H9 (cell line): Measurements from ENCODE around the gene MYO7A. TPM values are rescaled to one million over a fixed set of nuclear protein-coding genes. Genes with fewer than 3 reads are reported as not detected.

ENCODE experiments used
- DNase-seq: peaks from one replicate; pipeline ENCODE4 v3.0.0-alpha.2; 2017
- H2AFZ ChIP-seq: one replicate; pipeline ENCODE4 v1.6.1; 2013; ENCODE audit warnings: mild to moderate bottlenecking, low read length, control low read depth, moderate library complexity
- H2AK5ac ChIP-seq: 2 replicates; pipeline ENCODE4 v1.6.1; 2013; ENCODE audit warnings: low read length, control low read depth, mixed read lengths; ENCODE audit not compliant: insufficient read length
- H2BK120ac ChIP-seq: one replicate; pipeline ENCODE4 v1.6.1; 2013; ENCODE audit warnings: low read depth, mild to moderate bottlenecking, low read length, control low read depth, inconsistent platforms; ENCODE audit not compliant: poor library complexity, severe bottlenecking
- H2BK12ac ChIP-seq: 2 replicates; pipeline ENCODE4 v1.6.1; 2013; ENCODE audit warnings: low read length, control low read depth, mixed read lengths, low read depth; ENCODE audit not compliant: insufficient read length
- H2BK15ac ChIP-seq: 2 replicates; pipeline ENCODE4 v1.6.1; 2013; ENCODE audit warnings: low read depth, low read length, control low read depth
- H2BK20ac ChIP-seq: one replicate; pipeline ENCODE4 v1.6.1; 2013; ENCODE audit warnings: low read depth, mild to moderate bottlenecking, low read length, control low read depth, inconsistent platforms; ENCODE audit not compliant: poor library complexity, severe bottlenecking
- H2BK5ac ChIP-seq: 2 replicates; pipeline ENCODE4 v1.6.1; 2013; ENCODE audit warnings: low read length, control low read depth, mixed read lengths; ENCODE audit not compliant: insufficient read length
- H3K14ac ChIP-seq: 2 replicates; pipeline ENCODE4 v1.6.1; 2013; ENCODE audit warnings: low read length, control low read depth; ENCODE audit not compliant: insufficient read depth
- H3K18ac ChIP-seq: 2 replicates; pipeline ENCODE4 v1.6.1; 2013; ENCODE audit warnings: low read depth, mild to moderate bottlenecking, mixed read lengths, low read length, control low read depth; ENCODE audit not compliant: insufficient read length
- H3K23ac ChIP-seq: 2 replicates; pipeline ENCODE4 v1.6.1; 2013; ENCODE audit warnings: low read length, control low read depth, mixed read lengths, low read depth; ENCODE audit not compliant: insufficient read length
- H3K23me2 ChIP-seq: 2 replicates; pipeline ENCODE4 v1.6.1; 2013; ENCODE audit warnings: low read depth, mild to moderate bottlenecking, mixed read lengths, low read length, control low read depth; ENCODE audit not compliant: insufficient read length, poor library complexity, severe bottlenecking
- H3K27ac ChIP-seq: 2 replicates; pipeline ENCODE4 v1.5.1; 2013; ENCODE audit warnings: low read length, control low read depth, mixed read lengths, low read depth; ENCODE audit not compliant: insufficient read length
- H3K27me3 ChIP-seq: 2 replicates; pipeline ENCODE4 v1.6.1; 2013; ENCODE audit warnings: low read length, control low read depth, inconsistent platforms; ENCODE audit not compliant: insufficient read depth
- H3K4ac ChIP-seq: 2 replicates; pipeline ENCODE4 v1.6.1; 2013; ENCODE audit warnings: low read depth, mild to moderate bottlenecking, control low read depth, inconsistent platforms, low read length, moderate library complexity
- H3K4me1 ChIP-seq: 2 replicates; pipeline ENCODE4 v1.6.1; 2013; ENCODE audit warnings: low read length, control low read depth, inconsistent platforms; ENCODE audit not compliant: insufficient read depth
- H3K4me2 ChIP-seq: 2 replicates; pipeline ENCODE4 v1.6.1; 2013; ENCODE audit warnings: low read length, control low read depth, mixed read lengths; ENCODE audit not compliant: insufficient read length, insufficient read depth
- H3K56ac ChIP-seq: 2 replicates; pipeline ENCODE4 v1.6.1; 2013; ENCODE audit warnings: low read depth, mild to moderate bottlenecking, mixed read lengths, low read length, control low read depth; ENCODE audit not compliant: insufficient read length
- H3K79me1 ChIP-seq: 2 replicates; pipeline ENCODE4 v1.6.1; 2013; ENCODE audit warnings: low read depth, mild to moderate bottlenecking, moderate library complexity, low read length, control low read depth, inconsistent platforms; ENCODE audit not compliant: insufficient read depth, poor library complexity, severe bottlenecking
- H3K79me2 ChIP-seq: 2 replicates; pipeline ENCODE4 v1.6.1; 2013; ENCODE audit warnings: low read length, control low read depth, inconsistent platforms; ENCODE audit not compliant: insufficient read depth
- H3K9ac ChIP-seq: 2 replicates; pipeline ENCODE4 v1.6.1; 2013; ENCODE audit warnings: low read length, control low read depth, mixed read lengths; ENCODE audit not compliant: insufficient read length; ENCODE audit errors: extremely low read depth
- H3K9me3 ChIP-seq: one replicate; pipeline ENCODE4 v1.6.1; 2013; ENCODE audit warnings: low read depth, low read length, inconsistent platforms; ENCODE audit not compliant: control insufficient read depth
- H3T11ph ChIP-seq: one replicate; pipeline ENCODE4 v1.6.1; 2013; ENCODE audit warnings: mild to moderate bottlenecking, low read length, control low read depth, inconsistent platforms
- H4K20me1 ChIP-seq: one replicate; pipeline ENCODE4 v1.6.1; 2013; ENCODE audit not compliant: control insufficient read depth, insufficient read length, insufficient read depth
- H4K5ac ChIP-seq: 2 replicates; pipeline ENCODE4 v1.6.1; 2013; ENCODE audit warnings: low read depth, mild to moderate bottlenecking, mixed read lengths, low read length, control low read depth; ENCODE audit not compliant: insufficient read length
- H4K8ac ChIP-seq: replicated peaks from 2 replicates; pipeline ENCODE4 v1.6.1; 2013; ENCODE audit warnings: low read length, control low read depth, mixed read lengths, low read depth; ENCODE audit not compliant: insufficient read length
- H4K91ac ChIP-seq: 2 replicates; pipeline ENCODE4 v1.6.1; 2013; ENCODE audit warnings: low read depth, mild to moderate bottlenecking, moderate library complexity, mixed read lengths, low read length, control low read depth; ENCODE audit not compliant: insufficient read length
- H3K27ac Mint-ChIP-seq, 3 experiments: 2 replicates in 2 of 3; 3 replicates in 1 of 3; pipeline ENCODE4 v1.8.0; 2020 to 2021; ENCODE audit warnings: mixed read lengths in 3 of 3, mild to moderate bottlenecking in 1 of 3, moderate library complexity in 1 of 3
- H3K27me3 Mint-ChIP-seq: 2 replicates; pipeline ENCODE4 v1.8.0; 2021; ENCODE audit warnings: low read depth, mild to moderate bottlenecking, moderate library complexity, mixed read lengths
- H3K36me3 Mint-ChIP-seq, 3 experiments: 2 replicates in 2 of 3; 3 replicates in 1 of 3; pipeline ENCODE4 v1.8.0; 2020 to 2021; ENCODE audit warnings: low read depth in 3 of 3, mixed read lengths in 3 of 3; ENCODE audit not compliant: insufficient read depth in 1 of 3
- H3K4me1 Mint-ChIP-seq, 2 experiments: 2 replicates each; pipeline ENCODE4 v1.8.0; 2020; ENCODE audit warnings: mixed read lengths in 2 of 2
- H3K4me3 Mint-ChIP-seq, 2 experiments: 2 replicates in 1 of 2; 3 replicates in 1 of 2; pipeline ENCODE4 v1.8.0; 2020 to 2021; ENCODE audit warnings: mild to moderate bottlenecking in 2 of 2, mixed read lengths in 2 of 2, moderate library complexity in 1 of 2
- H3K9me3 Mint-ChIP-seq, 2 experiments: 2 replicates in 1 of 2; 3 replicates in 1 of 2; pipeline ENCODE4 v1.8.0; 2020; ENCODE audit warnings: mild to moderate bottlenecking in 2 of 2, mixed read lengths in 2 of 2, moderate library complexity in 1 of 2
- CTCF ChIP-seq: fragments of 200-600 bp; sonication (generic); conservative IDR thresholded peaks from 3 replicates; pipeline ENCODE4 v1.8.0; 2021; ENCODE audit warnings: antibody characterized with exemption, mild to moderate bottlenecking
- WGBS: extraction: QIAGEN DNeasy Blood & Tissue Kit; methylation state at CpG from one replicate; pipeline ENCODE4 v1.1.7; 2013; ENCODE audit warnings: missing lambda C conversion rate, low lambda C conversion rate, mixed read lengths; ENCODE audit not compliant: insufficient read length; ENCODE audit errors: extremely low coverage; 5-methylcytosine and 5-hydroxymethylcytosine counted together
- total RNA-seq: library from RNA; stranded (reverse); gene quantifications from 2 replicates; pipeline ENCODE4 v1.2.1, GENCODE V29; 2021

MYO7A gene
- total RNA-seq, 1 experiment from 2014 or later, result 1.6 TPM

GRCh38 chr11:77137421-77137820 lies 9.4 kb downstream of the MYO7A start:
- H4K91ac ChIP-seq, result no peak overlapping the region
- H3K27ac Mint-ChIP-seq, result no peak overlapping the region
- no CpG with 5 or more reads among the region's 11 CpGs for WGBS
- no peak overlapping the region for H2BK12ac ChIP-seq
- no peak for DNase-seq
- no peak overlapping the region for H4K8ac ChIP-seq
- no peak overlapping the region for H2AK5ac ChIP-seq
- peaks cover 10 to 15% of the 10 kb centered on the region in 2 experiments for H3K4me1 Mint-ChIP-seq
- H3K36me3 Mint-ChIP-seq, result no peaks in the 10 kb centered on the region
- no peak overlapping the region for H3K14ac ChIP-seq
- no peak overlapping the region for H3K4me3 Mint-ChIP-seq
- H3K79me1 ChIP-seq, result no peaks in the 10 kb centered on the region
- H3K27me3 Mint-ChIP-seq, result no peaks in the 10 kb centered on the region
- no peaks in the 10 kb centered on the region for H3K9me3 ChIP-seq
- no peak overlapping the region for H2BK120ac ChIP-seq
- no peaks in the 10 kb centered on the region for H3K27me3 ChIP-seq
- H2BK5ac ChIP-seq, result no peak overlapping the region
- H3K4ac ChIP-seq, result no peak overlapping the region
- no peak overlapping the region for H3K4me2 ChIP-seq
- no peak overlapping the region for H4K5ac ChIP-seq
- TF ChIP-seq CTCF, result no peak
- no peak overlapping the region for H3T11ph ChIP-seq
- peaks cover 2% of the 10 kb centered on the region for H4K20me1 ChIP-seq
- no peak overlapping the region for H2AFZ ChIP-seq
- H2BK15ac ChIP-seq, result no peak overlapping the region
- H3K79me2 ChIP-seq, result no peaks in the 10 kb centered on the region
- H2BK20ac ChIP-seq, result no peak overlapping the region
- H3K9me3 Mint-ChIP-seq, result no peaks in the 10 kb centered on the region
- H3K18ac ChIP-seq, result no peak overlapping the region
- no peak overlapping the region for H3K9ac ChIP-seq
- no peaks in the 10 kb centered on the region for H3K23me2 ChIP-seq
- H3K56ac ChIP-seq, result no peak overlapping the region
- no peaks in the 10 kb centered on the region; the same call in 1 of the 2 replicates for H3K4me1 ChIP-seq
- no peak overlapping the region for H3K23ac ChIP-seq
- no peak overlapping the region for H3K27ac ChIP-seq
